Measurements from ENCODE around the gene VNN1.
"Not testable (repeated sequence)": the region's sequence is repeated elsewhere in the genome, so short reads cannot be mapped to it uniquely, and the experiment has no call there.

VNN1 gene

DNA sequence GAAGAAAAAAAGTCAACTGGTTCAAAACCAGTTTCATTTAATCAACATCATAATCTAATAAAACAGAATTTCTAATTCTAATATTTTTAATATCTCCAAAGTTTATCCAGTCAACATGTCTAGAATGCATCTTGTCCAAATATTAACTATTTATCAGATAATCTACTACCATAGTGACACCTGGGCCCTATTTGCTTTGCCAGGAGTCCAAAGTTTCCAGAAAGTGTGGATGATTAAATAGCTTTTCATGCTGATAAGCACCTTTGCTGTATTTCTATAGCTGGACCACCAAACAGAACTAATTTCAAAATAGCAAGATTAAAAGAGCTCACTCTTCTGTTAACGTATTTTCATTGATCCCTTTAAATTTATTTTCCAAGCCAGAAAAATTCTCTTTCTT is 42.6 kb downstream of the VNN1 start:
- no peak for DNase-seq (ENCODE audit: low read depth)

DNA sequence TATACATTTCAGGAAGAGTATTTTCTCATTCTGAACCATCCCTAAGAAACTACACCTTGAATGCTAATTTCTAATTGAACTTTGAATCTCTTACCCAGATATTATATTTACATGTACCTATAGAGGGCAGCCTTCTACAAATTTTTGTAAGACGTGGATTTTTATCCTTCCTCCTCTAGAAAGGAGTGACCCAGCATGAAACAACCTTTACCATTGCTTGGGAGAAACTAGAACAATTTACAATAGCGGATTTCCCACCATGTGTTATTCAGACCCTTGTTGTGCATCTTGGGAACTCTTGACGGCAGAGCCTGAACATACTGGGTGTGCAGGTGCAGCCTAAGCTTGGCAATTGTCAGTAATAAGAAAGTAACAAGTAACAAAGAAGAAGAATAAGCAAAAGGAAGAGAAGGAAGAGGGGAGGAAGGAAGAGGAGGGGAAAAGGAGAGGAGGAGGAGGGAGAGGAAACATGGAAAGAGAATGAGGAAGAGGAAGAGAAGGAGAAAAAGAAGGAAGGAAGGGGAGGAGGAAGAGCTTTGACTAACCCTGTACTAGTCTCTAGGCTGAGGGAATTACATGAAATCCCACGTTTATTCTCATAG is 44.1 kb downstream of the VNN1 start:
- no peak for DNase-seq (ENCODE audit: low read depth)

DNA sequence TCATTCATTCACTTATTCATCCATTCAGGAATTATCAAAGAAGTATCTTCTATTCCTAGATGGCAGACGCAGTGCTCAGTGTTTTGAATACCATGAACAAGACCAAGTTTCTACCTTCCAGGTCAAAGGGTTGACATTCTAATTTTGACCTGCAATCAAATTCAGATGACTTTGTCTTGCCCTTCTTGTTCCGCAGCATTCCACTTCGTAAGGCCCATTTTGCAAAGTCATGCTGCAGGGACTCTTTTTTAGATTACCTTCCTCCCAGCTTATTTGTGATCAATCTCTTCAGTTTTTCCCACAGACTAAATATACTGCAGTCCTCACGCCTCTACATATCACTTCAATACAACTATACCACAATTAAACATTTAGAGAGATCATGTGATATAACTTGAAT is 47.7 kb downstream of the VNN1 start:
- no peak for DNase-seq (ENCODE audit: low read depth)

DNA sequence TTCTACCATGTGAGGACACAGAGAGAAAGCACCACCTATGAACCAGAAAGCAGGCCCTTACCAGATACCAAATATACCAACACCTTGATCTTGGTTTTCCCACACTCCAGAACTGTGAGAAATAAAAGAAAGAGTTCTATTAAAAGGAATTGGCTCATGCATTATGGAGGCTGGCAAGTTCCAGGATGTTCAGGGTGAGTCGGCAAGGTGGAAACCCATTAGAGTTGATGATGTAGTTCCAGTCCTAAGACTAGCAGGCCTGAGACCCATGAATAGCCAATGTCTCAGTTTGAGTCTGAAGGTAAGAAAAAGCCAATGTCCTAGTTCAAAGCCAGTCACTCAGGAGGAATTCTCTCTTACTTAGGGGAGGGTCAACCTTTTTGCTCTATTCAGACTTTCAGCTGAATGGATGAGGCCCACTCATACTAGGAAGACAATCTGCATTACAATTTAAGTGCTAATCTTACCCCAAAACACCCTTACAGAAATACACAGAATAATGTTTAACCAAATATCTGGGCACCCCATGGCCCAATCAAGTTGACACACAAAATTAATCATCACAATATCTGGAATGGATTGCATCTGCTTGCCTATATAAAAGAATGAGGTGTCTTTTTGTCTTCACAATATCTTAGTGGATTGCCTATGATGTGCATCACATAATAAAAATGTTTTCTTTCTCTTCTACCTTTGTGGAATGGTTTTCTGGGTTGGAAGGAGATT is 49.4 kb downstream of the VNN1 start:
- DNase-seq (ENCODE audit: low read depth), result no peak

DNA sequence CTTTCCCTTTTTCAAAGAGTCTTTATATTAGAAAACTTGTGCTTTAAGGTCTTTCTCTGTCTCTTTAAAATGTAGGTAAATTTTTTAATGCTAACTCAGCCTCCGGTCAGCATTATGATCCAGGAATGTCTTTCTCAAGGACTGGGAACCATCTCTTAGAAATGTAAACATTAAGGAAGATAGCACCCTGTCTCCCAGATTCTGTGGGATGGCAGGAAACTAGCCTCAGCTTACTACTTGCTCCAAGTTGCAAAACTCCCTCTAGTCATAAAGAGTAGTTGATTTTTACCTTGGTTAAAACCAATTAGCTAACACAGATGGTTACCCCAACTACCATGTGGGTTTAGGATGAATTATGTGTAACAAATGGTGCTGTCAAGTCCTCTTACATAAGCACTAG is 50.2 kb downstream of the VNN1 start:
- DNase-seq (ENCODE audit: low read depth), result no peak

DNA sequence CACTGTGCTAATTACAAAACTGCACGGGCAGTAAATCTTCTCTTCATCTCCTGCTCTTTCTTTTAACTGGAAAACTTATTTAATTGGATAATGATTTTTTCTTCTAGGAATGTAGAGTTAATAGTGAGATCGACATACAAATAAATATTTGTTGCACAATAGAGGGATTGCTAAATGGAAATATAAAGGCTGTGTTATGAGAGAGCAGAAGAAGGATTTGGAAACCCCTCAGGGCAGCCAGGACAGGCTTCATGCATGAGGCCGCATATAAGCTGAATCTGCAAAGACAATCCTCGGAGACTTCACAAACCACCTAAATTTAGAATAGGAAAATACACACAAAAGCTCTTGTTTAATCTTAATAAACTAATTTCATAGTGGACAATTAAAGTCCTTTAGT is 51.9 kb downstream of the VNN1 start:
- no peak for DNase-seq (ENCODE audit: low read depth)

DNA sequence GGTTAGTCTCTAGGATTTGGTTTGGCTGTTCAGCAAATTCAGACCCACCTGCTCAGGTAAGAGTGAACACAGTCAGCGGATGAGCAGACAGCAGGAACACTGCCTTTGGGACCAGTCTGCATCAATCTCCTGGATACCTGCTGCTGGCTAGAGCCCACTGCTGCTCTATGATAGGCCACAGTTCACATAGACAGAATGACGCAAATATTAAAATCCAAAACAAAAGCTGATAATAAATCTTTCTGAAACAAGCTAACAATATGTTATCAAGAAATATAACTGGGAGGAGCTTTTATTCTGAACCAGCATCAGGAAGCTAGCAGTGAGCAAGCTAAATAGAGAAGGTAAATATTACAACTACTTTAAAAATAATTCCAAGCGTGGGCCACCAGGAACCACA is 54.8 kb downstream of the VNN1 start, which contains the start of gene TAAR1:
TSS of gene TAAR1 (minus strand) at position 101 of the 400 bp plus-strand sequence. CDS start 13,179 bp downstream, outside the sequence.
- no peak for DNase-seq (ENCODE audit: low read depth)

DNA sequence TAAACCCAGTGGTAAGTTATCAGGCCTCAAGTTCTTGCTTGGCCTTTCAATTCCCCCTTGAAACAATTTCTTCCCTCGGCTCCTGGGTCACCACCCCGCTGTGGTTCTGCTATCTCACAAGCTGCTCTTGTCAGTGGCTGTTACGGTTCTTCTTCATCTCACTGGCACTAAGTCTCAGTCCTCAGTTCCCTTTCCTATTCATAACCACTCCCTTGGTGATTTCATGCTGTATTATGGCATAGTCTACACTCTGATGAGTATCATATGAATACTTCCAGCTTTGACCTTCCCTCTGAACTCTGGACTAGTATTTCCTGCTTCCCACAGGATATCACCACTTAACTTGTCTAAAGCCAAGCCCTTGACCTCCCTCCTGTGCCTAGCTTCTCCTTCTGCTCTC is 62.8 kb downstream of the VNN1 start:
- no peak for DNase-seq (ENCODE audit: low read depth)

DNA sequence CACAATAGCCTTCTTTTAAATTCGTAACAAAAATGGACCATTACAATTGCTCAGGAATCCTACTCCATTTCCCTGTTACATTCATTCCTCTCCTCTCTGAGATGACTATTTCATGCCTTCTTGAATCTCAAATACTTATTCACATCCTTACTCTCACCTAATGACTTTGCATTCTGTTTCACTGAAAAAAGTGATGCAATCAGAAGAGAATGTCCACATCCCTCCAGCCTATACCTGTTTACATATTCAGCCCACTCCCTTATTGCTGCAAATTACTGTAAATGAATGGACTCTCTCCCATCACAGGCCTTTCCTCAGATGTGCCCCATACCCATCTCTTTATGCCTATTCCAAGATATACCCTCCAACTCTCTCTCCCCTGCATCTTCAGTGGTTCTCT is 63.4 kb downstream of the VNN1 start:
- DNase-seq (ENCODE audit: low read depth), result no peak

DNA sequence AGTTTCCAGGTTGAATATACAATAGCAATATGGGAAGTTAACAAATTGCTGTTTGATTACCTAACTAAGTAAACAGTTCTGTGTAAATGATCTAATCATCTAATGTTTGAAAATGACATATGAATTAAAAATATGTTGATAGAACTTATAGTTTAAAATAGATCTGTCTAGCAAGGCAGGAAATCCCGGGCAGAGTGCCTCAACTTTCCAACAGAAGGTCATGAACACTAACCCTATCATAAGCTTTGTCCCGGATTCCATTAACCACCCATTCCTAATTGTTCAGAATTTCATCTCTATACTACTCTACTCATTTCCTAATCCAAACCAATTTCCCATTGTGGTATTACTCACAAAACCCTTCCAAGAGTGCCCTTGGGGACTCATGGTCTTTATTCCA is 65.0 kb downstream of the VNN1 start:
- no peak for DNase-seq (ENCODE audit: low read depth)

DNA sequence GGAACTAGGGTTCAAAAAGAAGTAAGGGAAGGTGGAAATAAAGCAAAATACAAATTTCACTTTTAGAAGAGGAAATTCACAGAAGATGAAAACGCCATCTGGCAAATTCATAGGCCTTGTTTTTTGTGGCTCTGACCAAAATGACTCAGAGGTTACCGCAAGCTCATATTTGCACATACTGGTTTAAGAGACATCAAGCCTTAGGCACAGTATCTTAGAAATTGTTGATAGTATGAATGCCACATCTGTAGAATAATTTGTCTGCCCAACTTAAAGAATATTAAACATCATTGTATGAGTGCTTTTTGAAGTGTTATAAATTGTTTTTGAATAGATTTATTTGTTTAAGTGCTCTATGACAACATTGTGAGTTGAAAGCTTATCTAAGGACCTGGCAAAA is 65.5 kb downstream of the VNN1 start:
- DNase-seq (ENCODE audit: low read depth), result no peak

DNA sequence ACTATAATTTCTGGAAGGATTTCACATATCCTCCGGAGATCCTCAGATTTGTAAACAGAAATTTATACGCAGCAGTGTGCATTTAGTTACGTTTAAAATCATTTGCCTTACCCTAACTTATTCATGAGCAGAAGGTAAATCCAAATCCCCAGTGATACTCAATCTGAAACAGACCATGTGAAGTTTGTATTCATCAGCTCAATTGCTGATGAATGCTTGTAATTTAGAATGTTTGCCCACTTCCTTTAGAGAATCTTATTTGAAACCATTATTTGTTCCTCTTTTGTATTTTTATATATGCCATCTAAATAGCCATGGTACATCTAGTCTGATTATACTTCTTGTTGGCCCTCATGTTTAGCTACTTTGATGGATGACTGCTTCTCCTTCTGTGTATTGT is 70.3 kb downstream of the VNN1 start:
- no peak for DNase-seq (ENCODE audit: low read depth)

DNA sequence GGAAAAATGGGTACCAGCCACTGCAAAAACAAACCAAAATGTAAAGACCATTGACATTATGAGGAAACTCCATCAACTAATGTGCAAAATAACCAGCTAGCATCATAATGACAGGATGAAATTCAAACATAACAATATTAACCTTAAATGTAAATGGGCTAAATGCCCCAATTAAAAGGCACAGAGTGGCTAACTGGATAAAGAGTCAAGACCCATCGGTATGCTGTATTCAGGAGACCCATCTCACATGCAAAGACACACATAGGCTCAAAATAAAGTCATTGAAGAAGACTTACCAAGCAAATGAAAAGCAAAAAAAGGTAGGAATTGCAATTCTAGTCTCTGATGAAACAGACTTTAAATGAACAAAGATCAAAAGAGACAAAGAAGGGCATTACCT is 76.7 kb downstream of the VNN1 start:
- DNase-seq (ENCODE audit: low read depth), result not testable (repeated sequence)

DNA sequence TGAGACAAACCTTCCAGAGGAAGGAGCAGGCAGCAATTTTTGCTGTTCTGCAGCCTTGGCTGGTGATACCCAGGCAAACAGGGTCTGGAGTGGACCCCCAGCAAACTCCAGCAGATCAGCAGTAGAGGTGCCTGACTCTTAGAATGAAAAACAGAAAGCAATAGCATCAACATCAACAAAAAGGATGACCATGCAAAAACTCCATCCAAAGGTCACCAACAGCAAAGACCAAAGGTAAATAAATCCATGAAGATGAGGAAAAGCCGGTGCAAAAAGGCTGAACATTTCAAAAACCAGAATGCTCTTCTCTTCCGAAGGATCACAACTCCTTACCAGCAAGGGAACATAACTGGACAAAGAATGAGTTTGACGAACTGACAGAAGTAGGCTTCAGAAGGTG is 77.9 kb downstream of the VNN1 start:
- DNase-seq (ENCODE audit: low read depth), result not testable (repeated sequence)

DNA sequence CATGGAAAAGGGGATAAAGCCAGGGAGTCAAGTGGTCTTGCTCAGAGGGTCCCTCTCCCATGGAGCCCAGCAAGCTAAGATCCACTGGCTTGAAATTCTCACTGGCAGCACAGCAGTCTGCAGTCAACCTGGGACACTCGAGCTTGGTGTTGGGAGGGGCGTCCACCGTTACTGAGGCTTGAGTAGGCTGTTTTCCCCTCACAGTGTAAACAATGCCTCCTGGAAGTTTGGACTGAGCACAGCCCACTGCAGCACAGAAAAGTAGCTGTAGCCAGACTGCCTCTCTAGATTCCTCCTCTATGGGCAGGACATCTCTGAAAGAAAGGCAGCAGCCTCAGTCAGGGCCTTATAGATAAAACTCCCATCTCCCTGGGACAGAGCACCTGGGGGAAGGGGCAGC is 78.6 kb downstream of the VNN1 start:
- DNase-seq (ENCODE audit: low read depth), result not testable (repeated sequence)

DNA sequence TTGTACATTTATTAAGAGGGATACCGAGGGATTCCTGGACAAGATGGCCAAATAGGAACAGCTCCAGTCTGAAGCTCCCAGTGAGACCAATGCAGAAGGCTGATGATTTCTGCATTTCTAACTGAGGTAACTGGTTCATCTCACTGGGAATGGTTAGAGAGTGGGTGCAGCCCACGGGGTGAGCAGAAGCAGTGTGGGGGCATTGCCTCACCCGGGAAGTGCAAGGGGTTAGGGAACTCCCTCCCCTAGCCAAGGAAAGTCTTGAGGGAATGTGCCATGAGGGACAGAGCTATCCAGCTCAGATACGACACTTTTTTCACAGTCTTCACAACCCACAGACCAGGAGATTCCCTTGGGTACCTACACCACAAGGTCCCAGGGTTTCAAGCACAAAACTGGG is 79.1 kb downstream of the VNN1 start:
- no peak for DNase-seq (ENCODE audit: low read depth)

DNA sequence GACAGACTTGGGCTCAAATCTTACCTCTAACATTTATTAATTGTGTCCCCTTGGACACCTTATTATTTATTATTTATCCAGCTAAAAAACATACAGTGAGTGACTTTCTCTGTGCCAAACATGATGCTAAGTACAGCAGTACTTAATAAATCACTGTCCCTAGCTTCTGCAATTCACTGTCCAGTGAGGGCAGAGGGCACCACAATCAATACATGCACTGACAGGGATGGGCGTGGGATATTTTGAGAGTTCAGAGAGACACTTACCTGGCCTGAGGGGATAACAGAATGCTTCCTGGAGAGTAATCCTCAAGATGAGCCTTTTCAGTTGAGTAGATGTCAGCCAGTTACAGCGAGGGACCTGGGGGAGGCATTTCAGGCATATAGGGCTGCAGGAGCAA is 80.5 kb downstream of the VNN1 start:
- DNase-seq (ENCODE audit: low read depth), result no peak
